ENCODE results near the gene FZD8.
"Not testable (repeated sequence)": the region's sequence is repeated elsewhere in the genome, so short reads cannot be mapped to it uniquely, and the experiment has no call there.

Gene FZD8, protein sequence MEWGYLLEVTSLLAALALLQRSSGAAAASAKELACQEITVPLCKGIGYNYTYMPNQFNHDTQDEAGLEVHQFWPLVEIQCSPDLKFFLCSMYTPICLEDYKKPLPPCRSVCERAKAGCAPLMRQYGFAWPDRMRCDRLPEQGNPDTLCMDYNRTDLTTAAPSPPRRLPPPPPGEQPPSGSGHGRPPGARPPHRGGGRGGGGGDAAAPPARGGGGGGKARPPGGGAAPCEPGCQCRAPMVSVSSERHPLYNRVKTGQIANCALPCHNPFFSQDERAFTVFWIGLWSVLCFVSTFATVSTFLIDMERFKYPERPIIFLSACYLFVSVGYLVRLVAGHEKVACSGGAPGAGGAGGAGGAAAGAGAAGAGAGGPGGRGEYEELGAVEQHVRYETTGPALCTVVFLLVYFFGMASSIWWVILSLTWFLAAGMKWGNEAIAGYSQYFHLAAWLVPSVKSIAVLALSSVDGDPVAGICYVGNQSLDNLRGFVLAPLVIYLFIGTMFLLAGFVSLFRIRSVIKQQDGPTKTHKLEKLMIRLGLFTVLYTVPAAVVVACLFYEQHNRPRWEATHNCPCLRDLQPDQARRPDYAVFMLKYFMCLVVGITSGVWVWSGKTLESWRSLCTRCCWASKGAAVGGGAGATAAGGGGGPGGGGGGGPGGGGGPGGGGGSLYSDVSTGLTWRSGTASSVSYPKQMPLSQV

DNA sequence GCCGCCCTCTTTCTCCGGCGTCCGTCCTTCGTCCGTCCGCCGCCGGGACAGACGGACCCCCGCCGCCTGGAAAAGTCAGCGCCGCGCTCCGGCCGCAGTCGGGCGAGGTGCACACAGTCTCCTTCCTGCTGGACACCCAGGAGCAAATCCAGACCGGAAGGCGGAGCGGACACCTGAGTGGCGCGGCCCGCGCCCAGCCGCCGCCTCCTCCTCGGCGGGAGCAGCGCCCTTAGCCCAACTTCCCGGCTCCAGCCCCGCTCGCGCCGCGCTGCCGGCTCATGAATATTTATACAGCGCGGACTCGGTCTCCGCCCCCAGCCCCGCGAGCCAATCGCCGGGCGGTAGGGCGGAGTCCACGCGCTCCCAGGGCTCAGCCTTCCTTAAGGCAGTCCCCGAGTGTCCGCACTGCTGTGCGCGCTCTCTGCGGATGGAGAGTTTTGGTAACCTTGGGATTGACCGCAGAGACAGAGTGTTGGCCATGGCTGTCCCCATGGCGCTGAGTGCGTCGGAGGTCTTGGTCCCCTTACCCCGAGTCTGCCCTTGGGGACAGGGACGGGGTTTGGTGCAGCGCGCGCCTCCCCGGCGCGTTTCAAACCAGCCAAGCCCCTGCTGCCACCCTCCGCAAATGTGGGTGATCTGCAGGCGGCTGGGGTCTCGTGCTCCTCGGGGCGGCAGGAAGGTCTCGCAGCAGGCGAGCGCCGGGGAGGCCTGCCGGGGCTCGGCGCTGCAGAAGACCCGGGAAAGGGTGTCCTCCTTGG lies at the start of gene FZD8:
Gene FZD8, minus strand, starts transcription at position 262 of the 758 bp plus-strand sequence. CDS start 867 bp downstream, outside the sequence.
- peak within 1 kb of the TSS; percentile 67 for H3K4me2 ChIP-seq (ENCODE audit: low read length)
- no peaks in the 10 kb centered on the region for H3K27me3 ChIP-seq (ENCODE audit: low read depth, low read length)
- no peak within 1 kb of the TSS for H3K27ac ChIP-seq (ENCODE audit: low read length)
- no peak for TF ChIP-seq EZH2phosphoT487 (IDR thresholded peaks at IDR 0.05; ENCODE audit: low read depth)
- TF ChIP-seq, protein P1, sequence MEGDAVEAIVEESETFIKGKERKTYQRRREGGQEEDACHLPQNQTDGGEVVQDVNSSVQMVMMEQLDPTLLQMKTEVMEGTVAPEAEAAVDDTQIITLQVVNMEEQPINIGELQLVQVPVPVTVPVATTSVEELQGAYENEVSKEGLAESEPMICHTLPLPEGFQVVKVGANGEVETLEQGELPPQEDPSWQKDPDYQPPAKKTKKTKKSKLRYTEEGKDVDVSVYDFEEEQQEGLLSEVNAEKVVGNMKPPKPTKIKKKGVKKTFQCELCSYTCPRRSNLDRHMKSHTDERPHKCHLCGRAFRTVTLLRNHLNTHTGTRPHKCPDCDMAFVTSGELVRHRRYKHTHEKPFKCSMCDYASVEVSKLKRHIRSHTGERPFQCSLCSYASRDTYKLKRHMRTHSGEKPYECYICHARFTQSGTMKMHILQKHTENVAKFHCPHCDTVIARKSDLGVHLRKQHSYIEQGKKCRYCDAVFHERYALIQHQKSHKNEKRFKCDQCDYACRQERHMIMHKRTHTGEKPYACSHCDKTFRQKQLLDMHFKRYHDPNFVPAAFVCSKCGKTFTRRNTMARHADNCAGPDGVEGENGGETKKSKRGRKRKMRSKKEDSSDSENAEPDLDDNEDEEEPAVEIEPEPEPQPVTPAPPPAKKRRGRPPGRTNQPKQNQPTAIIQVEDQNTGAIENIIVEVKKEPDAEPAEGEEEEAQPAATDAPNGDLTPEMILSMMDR (IDR thresholded peaks at IDR 0.05; ENCODE audit: low read depth, low read length) = no peak
- no peaks in the 10 kb centered on the region for H3K36me3 ChIP-seq (replicated peaks; ENCODE audit: low read depth, low read length)
- no peak within 1 kb of the TSS for H2AFZ ChIP-seq (ENCODE audit: low read depth, low read length)
- H3K4me1 ChIP-seq (ENCODE audit: low read length) = no peaks in the 10 kb centered on the region
- H3K9ac ChIP-seq (ENCODE audit: low read length) = no peak within 1 kb of the TSS
- peak within 1 kb of the TSS; percentile 74 for H3K4me3 ChIP-seq (ENCODE audit: low read length)
- no peaks in the 10 kb centered on the region for H3K9me3 ChIP-seq (ENCODE audit: insufficient read depth, low read length)
- H4K20me1 ChIP-seq (ENCODE audit: insufficient read depth, low read length) = no peaks in the 10 kb centered on the region
- H3K79me2 ChIP-seq (ENCODE audit: low read length) = no peaks in the 10 kb centered on the region

DNA sequence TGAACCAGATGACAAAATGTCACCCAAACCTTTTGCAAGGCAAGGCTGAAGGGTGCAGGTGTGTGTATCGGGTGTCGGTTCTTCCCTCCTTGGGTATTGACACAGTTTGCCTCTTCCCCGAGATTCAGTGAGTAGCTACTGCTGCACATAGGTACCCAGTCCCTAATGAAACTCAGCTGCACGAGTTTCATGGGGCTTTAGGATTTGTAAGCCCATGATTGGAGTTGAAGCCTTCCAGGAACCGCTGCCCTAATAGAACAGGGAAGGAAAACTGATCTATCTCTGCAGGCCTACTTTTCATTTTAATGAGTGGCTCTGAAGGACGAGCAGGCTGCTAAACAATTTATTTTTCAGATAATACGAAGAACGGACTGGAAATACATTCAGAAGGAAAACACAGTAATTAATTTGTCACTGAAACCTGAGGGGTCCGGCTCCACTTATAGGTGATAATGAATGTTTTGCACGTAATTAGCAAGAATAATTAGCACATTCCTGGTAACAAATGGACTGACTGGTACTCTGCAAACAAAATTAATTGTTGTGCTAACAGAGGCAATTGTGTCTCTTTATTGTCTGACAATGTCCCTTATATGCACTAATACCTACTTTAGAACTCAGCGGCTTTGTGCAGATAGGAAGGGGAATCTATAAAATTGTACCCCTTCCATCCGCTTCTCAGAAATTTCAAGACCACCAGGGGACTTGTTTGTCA lies 49.6 kb upstream of the FZD8 start:
- H3K9ac ChIP-seq (ENCODE audit: low read length) = no peak overlapping the region
- TF ChIP-seq, protein P1 (IDR thresholded peaks at IDR 0.05; ENCODE audit: low read depth, low read length) = no peak
- no peak for TF ChIP-seq EZH2phosphoT487 (IDR thresholded peaks at IDR 0.05; ENCODE audit: low read depth)
- no peaks in the 10 kb centered on the region for H3K79me2 ChIP-seq (ENCODE audit: low read length)
- no peaks in the 10 kb centered on the region for H4K20me1 ChIP-seq (ENCODE audit: insufficient read depth, low read length)
- no peak overlapping the region for H3K27ac ChIP-seq (ENCODE audit: low read length)
- H3K4me3 ChIP-seq (ENCODE audit: low read length) = no peak overlapping the region
- H3K27me3 ChIP-seq (ENCODE audit: low read depth, low read length) = no peaks in the 10 kb centered on the region
- no peak overlapping the region for H3K4me2 ChIP-seq (ENCODE audit: low read length)
- H2AFZ ChIP-seq (ENCODE audit: low read depth, low read length) = no peak overlapping the region
- no peaks in the 10 kb centered on the region for H3K9me3 ChIP-seq (ENCODE audit: insufficient read depth, low read length)
- H3K4me1 ChIP-seq (ENCODE audit: low read length) = no peaks in the 10 kb centered on the region
- H3K36me3 ChIP-seq (replicated peaks; ENCODE audit: low read depth, low read length) = no peaks in the 10 kb centered on the region

DNA sequence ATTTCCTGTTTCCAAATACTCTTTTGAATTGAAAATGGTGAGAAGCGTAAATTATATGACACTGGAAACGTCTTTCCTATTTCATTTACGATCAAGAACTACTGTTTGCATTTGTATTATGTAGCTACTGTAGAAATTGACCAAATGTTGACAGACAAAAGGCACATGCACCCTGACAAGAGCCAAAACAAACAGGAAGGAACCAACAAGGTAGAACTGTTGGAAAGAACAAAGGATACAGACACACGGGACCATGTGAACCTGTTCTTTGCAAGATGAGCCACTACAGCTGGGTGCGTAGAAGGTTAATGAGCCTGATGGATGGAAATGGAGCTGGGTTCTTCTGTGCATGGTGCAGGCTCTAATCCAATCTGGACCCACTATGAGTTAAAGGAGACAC lies 48.4 kb upstream of the FZD8 start:
- no peak for TF ChIP-seq EZH2phosphoT487 (IDR thresholded peaks at IDR 0.05; ENCODE audit: low read depth)
- TF ChIP-seq, protein P1 (IDR thresholded peaks at IDR 0.05; ENCODE audit: low read depth, low read length) = no peak
- H3K79me2 ChIP-seq (ENCODE audit: low read length) = no peaks in the 10 kb centered on the region
- no peaks in the 10 kb centered on the region for H3K36me3 ChIP-seq (replicated peaks; ENCODE audit: low read depth, low read length)
- H3K27me3 ChIP-seq (ENCODE audit: low read depth, low read length) = no peaks in the 10 kb centered on the region
- H4K20me1 ChIP-seq (ENCODE audit: insufficient read depth, low read length) = no peaks in the 10 kb centered on the region
- H3K27ac ChIP-seq (ENCODE audit: low read length) = no peak overlapping the region
- H3K9me3 ChIP-seq (ENCODE audit: insufficient read depth, low read length) = no peaks in the 10 kb centered on the region
- H3K9ac ChIP-seq (ENCODE audit: low read length) = no peak overlapping the region
- H3K4me2 ChIP-seq (ENCODE audit: low read length) = no peak overlapping the region
- no peak overlapping the region for H2AFZ ChIP-seq (ENCODE audit: low read depth, low read length)
- H3K4me1 ChIP-seq (ENCODE audit: low read length) = no peaks in the 10 kb centered on the region
- no peak overlapping the region for H3K4me3 ChIP-seq (ENCODE audit: low read length)

DNA sequence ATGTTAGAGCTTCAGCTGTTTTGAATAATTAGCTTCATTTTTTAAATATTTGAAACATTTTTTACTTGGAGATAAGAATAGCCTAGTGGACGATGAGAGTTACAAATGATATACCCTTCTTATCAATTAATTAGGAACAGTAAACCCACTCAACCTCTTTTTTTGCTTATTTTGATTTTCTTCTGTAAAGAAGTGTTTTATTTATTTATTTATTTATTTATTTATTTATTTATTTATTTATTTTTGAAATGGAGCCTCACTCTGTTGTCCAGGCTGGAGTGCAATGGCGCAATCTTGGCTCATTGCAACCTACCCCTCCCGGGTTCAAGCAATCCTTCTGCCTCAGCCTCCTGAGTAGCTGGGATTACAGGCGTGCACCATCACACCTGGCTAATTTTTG lies 43.8 kb upstream of the FZD8 start:
- not testable (repeated sequence) for H3K27me3 ChIP-seq (ENCODE audit: low read depth, low read length); H2AFZ ChIP-seq (ENCODE audit: low read depth, low read length); H3K4me1 ChIP-seq (ENCODE audit: low read length); H3K27ac ChIP-seq (ENCODE audit: low read length); H3K9ac ChIP-seq (ENCODE audit: low read length); H4K20me1 ChIP-seq (ENCODE audit: insufficient read depth, low read length); H3K9me3 ChIP-seq (ENCODE audit: insufficient read depth, low read length); H3K4me2 ChIP-seq (ENCODE audit: low read length); H3K36me3 ChIP-seq (replicated peaks; ENCODE audit: low read depth, low read length); H3K4me3 ChIP-seq (ENCODE audit: low read length); H3K79me2 ChIP-seq (ENCODE audit: low read length)
